Cardiac muscle cell (in vitro differentiated cells and primary cell): ENCODE data around the gene LARP4B. TPM values are rescaled to one million over a fixed set of nuclear protein-coding genes. Genes with fewer than 3 reads are reported as not detected.

Source experiments
- DNase-seq, 2 donors: peaks; one replicate each; pipeline versions ENCODE4 v3.0.0 to v3.0.0-alpha.2; 2010 to 2017; ENCODE audit warnings: low read depth in 1 of 2, low spot score in 1 of 2
- H3K27ac ChIP-seq: fragments of 200-600 bp; sonication (generic); 2 replicates; pipeline ENCODE4 v1.5.1; 2016
- H3K27me3 ChIP-seq: fragments of 200-600 bp; sonication (generic); 2 replicates; pipeline ENCODE4 v1.6.0; 2016; ENCODE audit warnings: control low read depth
- H3K36me3 ChIP-seq: fragments of 200-600 bp; sonication (generic); 2 replicates; pipeline ENCODE4 v1.5.1; 2016; ENCODE audit warnings: control low read depth
- H3K4me1 ChIP-seq: fragments of 200-600 bp; sonication (generic); 2 replicates; pipeline ENCODE4 v1.8.1; 2017; ENCODE audit warnings: low read depth, mild to moderate bottlenecking, mixed run types
- H3K4me3 ChIP-seq: fragments of 200-600 bp; sonication (generic); 2 replicates; pipeline ENCODE4 v1.5.1; 2016; ENCODE audit warnings: mild to moderate bottlenecking
- H3K9me3 ChIP-seq: fragments of 200-600 bp; sonication (generic); 2 replicates; pipeline ENCODE4 v1.5.1; 2017; ENCODE audit warnings: low read depth, mild to moderate bottlenecking, control low read depth
- polyA plus RNA-seq: library from polyadenylated mRNA; unstranded; fragments of >200 nt; fragmentation: Nextera tagmentation; extraction: Ambion mirVana; gene quantifications from 2 replicates; pipeline ENCODE4 v1.2.1, GENCODE V29; 2016
- total RNA-seq: library from RNA; depleted of rRNA; stranded (reverse); fragments of >200 nt; gene quantifications from 2 replicates; pipeline ENCODE4 v1.2.3, GENCODE V29; 2016
- TF ChIP-seq, protein P1 (sequence below): IDR thresholded peaks from 2 replicates; pipeline ENCODE4 v1.5.1; 2012; ENCODE audit warnings: low read depth, mild to moderate bottlenecking, low read length

Gene LARP4B
- total and polyA plus RNA-seq, 2 experiments from 2014 or later: 23.4 to 36.2 TPM

DNA sequence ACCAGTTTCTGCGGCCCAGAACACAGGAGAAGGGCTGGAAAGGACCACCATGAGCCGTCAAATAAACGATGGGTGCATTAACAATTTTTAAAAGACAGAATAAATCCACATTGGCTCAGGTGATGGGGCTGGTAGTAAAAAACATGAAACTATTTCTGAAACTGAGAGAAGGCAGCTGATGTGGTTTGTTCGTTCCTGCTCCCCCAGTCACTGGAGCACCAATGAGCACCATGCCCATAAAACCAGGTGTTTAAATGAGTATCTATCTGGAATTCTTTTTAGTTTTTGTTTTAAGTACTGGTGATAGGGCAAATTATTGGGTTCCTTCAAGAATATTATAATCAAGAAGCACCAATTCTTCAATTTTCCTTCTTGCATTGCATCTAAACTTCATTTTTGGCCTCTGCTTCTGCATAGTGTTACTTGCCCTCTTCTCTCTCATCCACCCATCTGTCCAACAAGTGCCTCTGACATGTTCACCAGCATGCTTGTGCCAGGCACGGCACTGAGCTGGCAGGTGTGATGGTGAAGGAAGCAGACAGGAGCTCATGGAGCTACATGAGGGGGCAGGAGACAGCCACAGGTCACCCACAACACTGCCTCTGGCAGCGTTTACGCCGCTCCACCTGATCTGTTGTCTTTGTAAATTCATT lies 65.5 kb downstream of the LARP4B start:
- H3K27ac ChIP-seq: no peak overlapping the region
- no peaks in the 10 kb centered on the region for H3K27me3 ChIP-seq
- H3K4me3 ChIP-seq: no peak overlapping the region
- TF ChIP-seq, protein P1, sequence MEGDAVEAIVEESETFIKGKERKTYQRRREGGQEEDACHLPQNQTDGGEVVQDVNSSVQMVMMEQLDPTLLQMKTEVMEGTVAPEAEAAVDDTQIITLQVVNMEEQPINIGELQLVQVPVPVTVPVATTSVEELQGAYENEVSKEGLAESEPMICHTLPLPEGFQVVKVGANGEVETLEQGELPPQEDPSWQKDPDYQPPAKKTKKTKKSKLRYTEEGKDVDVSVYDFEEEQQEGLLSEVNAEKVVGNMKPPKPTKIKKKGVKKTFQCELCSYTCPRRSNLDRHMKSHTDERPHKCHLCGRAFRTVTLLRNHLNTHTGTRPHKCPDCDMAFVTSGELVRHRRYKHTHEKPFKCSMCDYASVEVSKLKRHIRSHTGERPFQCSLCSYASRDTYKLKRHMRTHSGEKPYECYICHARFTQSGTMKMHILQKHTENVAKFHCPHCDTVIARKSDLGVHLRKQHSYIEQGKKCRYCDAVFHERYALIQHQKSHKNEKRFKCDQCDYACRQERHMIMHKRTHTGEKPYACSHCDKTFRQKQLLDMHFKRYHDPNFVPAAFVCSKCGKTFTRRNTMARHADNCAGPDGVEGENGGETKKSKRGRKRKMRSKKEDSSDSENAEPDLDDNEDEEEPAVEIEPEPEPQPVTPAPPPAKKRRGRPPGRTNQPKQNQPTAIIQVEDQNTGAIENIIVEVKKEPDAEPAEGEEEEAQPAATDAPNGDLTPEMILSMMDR: no peak
- no peak for DNase-seq
- H3K4me1 ChIP-seq: peaks cover 8% of the 10 kb centered on the region
- peaks cover 5% of the 10 kb centered on the region for H3K36me3 ChIP-seq
- H3K9me3 ChIP-seq: no peaks in the 10 kb centered on the region

DNA sequence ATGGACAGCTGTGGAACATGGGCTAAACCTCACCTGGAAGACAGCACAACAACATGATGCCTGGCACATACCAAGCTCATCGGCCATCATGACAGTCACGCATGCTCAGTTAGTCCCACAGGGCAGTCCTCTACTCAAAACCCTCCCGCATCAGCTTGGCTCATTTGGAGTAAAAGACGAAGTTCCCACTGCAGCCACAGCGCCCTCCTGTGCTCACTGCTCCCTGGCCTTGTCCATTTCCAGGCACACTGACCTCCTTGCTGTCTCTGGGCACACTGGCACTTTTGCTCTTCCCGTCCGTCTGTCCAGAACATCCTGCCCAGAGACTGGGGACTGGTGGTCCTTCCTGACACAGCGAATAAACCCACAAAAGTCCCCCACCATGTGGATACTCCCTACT lies 66.2 kb downstream of the LARP4B start:
- H3K4me1 ChIP-seq: peaks cover 8% of the 10 kb centered on the region
- no peaks in the 10 kb centered on the region for H3K27me3 ChIP-seq
- TF ChIP-seq, protein P1: no peak
- no peak for DNase-seq
- H3K36me3 ChIP-seq: peaks cover 13% of the 10 kb centered on the region
- no peak overlapping the region for H3K27ac ChIP-seq
- H3K9me3 ChIP-seq: no peaks in the 10 kb centered on the region
- no peak overlapping the region for H3K4me3 ChIP-seq

DNA sequence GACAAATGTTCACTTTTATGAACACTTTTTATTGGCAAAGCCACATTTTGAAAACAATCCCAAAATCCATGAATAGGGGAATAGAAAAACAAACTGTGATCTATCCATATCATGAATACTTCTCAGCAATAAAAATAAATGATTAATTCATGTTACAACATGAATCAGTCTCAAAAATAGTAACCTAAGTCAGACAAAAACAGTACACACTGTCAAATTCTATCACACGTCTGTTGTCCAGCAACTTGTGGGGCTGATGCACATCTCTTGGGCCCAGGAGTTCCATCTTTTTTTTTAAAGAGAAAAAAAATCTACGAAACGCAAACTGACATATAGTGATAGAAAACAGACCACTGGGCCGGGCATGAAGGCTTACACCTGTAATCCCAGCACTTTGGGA lies 71.0 kb downstream of the LARP4B start:
- TF ChIP-seq, protein P1: no peak
- peaks cover 17% of the 10 kb centered on the region for H3K36me3 ChIP-seq
- H3K27ac ChIP-seq: no peak overlapping the region
- H3K27me3 ChIP-seq: no peaks in the 10 kb centered on the region
- H3K4me3 ChIP-seq: no peak overlapping the region
- DNase-seq: no peak
- peaks cover 9% of the 10 kb centered on the region for H3K4me1 ChIP-seq
- H3K9me3 ChIP-seq: no peaks in the 10 kb centered on the region

DNA sequence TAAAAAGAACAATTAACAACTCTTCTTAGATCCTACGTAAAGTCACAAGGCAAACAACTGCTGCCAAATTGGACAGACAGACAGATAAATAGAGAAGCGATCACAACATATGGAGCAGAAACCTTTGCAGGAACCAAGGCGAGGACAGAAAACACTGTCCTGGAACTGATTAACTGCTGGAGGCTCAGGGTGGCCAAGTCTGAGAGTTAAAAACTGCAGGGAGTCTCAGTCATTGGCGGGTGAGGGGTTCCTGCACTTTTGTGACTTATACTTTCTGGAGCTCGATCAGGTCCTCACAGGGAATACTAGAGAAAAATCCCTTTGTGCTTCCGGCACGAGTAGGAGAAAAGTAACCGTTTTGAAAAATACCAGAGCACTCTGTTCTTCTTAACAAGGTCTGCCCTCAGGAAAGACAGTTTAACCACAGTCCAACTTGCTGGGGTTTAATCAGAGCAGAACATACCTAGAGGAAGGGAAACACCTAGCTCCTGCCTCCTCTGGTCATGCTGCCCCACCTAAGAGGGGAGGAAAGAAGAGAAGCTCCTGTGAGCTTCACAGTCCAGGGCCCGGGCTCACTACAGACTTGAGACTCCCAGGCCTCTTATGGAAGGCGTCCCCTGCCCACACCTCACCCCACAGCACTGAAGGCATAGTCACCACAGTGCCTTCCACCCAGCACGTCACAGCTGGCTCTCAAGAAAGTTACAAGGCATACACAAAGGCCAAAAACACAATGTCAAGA lies 74.9 kb downstream of the LARP4B start:
- H3K4me1 ChIP-seq: peaks cover 9% of the 10 kb centered on the region
- TF ChIP-seq, protein P1: no peak
- no peaks in the 10 kb centered on the region for H3K9me3 ChIP-seq
- no peaks in the 10 kb centered on the region for H3K27me3 ChIP-seq
- no peak overlapping the region for H3K4me3 ChIP-seq
- DNase-seq: no peak
- peak overlapping the region; percentile 0 for H3K27ac ChIP-seq
- H3K36me3 ChIP-seq: peaks cover 21% of the 10 kb centered on the region

DNA sequence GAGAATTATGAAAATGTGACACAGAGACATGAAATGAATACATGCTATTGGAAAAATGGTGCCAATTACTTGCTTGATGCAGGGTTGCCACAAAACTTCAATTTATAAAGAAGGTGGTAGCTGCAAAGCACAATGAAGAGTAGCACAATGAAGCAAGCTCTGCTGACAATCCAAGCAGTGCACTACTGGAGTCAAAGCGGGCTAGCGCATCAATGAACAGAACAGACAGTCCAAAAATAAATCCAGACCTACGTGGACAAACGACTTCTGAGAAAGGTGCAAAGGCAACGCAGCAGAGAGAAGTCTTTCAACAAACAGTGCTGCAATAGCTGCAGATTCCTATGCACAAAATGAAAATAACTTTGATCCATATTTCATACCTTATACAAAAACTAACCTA lies 75.8 kb downstream of the LARP4B start:
- no peak for DNase-seq
- peaks cover 15% of the 10 kb centered on the region for H3K36me3 ChIP-seq

More for the DNA sequence above, 75.8 kb downstream of the LARP4B start:
- Histone ChIP-seq H3K4me3 (no peak overlapping the region), H3K9me3 (no peaks in the 10 kb centered on the region), H3K27ac (no peak overlapping the region), H3K4me1 (peaks cover 9% of the 10 kb centered on the region), H3K27me3 (no peaks in the 10 kb centered on the region)
- TF ChIP-seq, protein P1: no peak
